HG03378 (cell line): Measurements from ENCODE around the gene STK11.

Experiments used
- ATAC-seq: cut with Tn5 transposase; IDR thresholded peaks from one replicate; pipeline ENCODE4 v1.9.1; 2021; ENCODE audit warnings: mild to moderate bottlenecking, moderate library complexity; ENCODE audit not compliant: unreplicated experiment

Gene STK11

DNA sequence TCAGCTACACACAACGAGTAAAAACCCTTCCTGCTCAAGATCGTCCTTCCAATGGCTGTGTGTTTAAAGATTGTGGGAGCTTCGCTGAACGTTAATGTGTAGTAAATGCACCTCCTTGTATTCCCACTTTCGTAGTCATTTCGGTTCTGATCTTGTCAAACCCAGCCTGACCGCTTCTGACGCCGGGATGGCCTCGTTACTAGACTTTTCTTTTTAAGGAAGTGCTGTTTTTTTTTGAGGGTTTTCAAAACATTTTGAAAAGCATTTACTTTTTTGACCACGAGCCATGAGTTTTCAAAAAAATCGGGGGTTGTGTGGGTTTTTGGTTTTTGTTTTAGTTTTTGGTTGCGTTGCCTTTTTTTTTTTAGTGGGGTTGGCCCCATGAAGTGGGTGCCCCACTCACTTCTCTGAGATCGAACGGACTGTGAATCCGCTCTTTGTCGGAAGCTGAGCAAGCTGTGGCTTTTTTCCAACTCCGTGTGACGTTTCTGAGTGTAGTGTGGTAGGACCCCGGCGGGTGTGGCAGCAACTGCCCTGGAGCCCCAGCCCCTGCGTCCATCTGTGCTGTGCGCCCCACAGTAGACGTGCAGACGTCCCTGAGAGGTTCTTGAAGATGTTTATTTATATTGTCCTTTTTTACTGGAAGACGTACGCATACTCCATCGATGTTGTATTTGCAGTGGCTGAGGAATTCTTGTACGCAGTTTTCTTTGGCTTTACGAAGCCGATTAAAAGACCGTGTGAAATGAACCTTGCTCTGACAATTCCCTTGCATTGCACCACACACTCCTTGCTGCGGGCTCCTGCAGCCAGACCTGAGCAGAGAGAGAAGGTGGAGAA, 67.1 kb downstream of the STK11 start:
- no peak for ATAC-seq

DNA sequence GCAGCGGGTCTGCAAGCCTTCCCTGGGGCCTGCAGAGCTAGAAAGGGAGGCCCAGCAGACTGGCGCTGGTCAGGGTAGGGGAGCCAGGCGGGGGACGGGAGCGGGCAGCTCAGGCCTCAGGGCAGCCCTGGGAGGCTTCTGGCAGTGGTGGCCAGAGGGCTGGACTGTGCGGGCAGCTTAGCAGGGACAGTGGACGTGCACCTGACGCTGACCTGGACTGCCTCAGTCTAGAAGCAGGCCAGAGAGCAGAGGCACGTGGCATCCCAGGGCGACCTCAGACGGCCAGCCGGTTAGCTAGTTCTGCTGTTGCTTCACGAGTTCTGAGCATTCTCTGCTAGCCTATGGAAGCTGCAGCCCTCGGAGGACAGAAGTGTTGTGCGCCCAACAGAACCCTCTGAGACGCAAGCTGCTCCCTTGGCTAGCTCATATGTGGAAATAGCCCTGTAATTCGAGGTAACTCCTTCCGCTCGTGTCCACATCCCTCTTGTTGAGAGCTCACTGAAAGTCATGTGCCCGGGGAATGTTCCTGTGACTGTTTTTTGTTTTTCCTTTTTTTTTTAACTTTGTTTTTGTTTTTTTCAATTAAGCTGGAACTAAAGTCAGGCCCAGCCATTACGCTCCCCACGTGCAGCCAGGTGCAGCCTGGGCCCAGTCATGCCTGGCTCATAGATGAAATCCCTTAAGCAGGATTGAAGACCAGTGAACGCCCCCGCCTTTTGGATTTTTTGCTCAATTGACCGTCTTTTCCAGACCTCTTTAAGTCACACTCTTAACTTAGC, 67.9 kb downstream of the STK11 start:
- no peak for ATAC-seq

DNA sequence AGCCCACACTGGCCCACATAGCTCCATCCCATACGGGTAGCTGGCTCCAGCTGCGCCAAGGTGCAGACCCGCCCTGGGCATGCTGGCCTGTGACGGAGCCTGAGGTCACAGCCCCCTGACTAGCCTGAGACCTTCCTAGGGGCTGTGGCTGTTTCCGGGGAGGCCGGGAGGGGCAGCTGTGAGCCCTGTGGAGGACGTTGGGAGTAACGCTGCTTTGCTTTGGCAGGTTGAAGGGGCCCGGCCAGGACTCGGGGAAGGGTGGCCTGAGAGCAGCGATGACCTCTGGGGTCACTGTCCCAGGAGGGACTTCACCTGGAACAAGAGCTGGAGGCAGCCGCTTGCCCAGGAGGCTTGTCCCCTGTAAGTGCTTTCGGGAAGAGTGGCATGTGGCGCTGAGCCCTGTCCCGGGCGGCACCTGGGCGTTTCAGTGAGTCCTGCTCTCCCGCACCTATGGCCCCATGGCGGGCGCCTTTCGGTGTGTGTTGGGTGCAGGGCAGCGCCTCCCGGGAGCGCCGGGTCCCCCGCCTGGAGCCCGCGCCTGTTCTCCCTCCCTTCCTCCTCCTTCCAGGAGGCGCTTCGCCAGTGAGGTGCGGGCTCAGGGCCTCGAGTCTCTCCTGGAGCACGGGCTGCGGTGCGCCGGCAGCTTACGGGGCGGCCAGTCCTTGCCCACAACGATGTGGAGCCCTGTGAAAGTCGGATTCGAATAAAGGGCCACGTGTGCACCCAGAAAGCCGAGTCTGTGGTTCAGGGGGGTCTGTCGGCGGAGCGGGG, 68.7 kb downstream of the STK11 start:
- no peak for ATAC-seq

DNA sequence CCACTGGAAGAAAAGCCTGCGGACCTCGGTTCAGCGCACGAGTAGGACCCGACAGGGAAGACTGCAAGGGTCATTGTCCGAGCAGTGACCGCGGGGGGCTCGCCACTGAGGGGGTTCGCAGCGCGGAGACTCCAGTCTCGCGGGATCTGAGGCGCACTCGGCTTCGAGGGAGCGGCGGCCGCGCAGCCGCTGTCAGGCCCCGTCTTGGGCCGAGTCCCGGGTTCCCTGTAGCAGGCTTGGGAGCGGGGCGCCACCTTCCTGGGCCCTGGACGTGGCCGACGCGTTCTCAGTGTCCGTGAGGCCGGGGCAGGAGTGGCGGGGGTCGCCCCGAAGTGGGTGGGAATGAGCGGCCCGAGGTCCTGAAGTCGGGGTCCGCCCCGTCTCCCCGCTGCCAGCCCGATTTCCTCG, 69.3 kb downstream of the STK11 start:
- ATAC-seq: no peak

DNA sequence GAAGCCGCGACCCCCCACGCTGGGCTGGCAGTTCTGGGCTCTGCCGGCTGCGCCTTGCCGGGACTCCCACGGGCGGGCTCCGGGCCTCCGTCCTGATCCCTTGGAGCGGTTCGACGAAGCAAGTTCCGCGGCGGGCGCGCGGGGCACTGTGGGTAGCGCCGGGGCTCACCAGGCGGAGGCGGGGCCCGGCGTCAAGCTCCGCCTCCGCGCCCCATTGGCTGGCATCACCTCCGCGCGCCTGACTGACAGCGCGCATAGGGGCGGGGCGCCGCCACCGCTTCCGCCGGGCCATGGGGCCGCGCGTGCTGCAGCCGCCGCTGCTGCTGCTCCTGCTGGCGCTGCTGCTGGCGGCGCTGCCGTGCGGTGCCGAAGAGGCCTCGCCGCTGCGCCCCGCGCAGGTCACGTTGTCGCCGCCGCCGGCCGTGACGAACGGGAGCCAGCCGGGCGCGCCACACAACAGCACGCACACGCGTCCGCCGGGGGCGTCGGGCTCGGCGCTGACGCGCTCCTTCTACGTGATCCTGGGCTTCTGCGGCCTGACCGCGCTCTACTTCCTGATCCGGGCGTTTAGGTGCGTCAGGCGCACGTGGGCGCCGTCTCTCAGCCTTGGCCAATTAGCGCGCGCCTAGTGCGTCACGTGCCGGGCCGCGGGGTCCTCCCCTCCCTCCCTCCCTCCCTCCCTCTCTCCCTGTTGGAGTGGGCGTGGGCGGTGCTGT, 69.8 kb downstream of the STK11 start, which contains the start of gene FAM174C:
Gene FAM174C (plus strand): TSS at position 271 of the 716 bp plus-strand sequence. CDS start 20 bp downstream, at position 291.
- peak; percentile 56 for ATAC-seq

DNA sequence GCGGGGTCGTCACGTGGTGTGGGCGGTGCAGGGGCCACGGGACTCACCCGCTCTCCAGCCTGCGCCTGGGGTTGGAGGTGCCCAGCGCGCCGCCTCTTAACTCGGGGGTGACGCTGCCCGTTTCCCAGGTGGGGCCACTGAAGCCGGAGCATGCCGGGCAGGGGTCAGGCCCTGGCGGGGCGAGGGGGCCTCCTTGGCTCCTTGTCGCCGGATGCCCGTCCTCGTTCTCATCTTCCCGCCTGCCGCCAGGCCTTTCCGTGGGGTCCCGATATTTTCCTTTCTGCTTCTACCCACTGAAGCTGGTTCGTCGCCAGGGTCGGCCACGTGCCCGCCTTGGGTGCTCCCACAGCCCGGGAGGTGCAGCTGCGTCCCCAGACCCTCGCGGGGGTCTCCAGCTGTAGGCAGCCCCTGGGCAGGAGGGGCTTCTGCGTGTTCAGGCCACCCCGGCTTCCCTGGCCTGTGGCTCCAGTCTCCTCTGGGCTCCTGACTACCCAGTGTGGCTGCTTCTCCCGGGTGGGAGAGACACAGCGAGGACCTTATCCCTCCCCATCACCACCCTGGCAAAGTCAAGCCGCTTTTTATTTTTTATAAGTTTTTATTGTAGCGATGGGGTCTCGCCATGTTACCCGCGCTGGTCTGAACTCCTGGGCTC, 70.5 kb downstream of the STK11 start:
- ATAC-seq: peak; percentile 10

DNA sequence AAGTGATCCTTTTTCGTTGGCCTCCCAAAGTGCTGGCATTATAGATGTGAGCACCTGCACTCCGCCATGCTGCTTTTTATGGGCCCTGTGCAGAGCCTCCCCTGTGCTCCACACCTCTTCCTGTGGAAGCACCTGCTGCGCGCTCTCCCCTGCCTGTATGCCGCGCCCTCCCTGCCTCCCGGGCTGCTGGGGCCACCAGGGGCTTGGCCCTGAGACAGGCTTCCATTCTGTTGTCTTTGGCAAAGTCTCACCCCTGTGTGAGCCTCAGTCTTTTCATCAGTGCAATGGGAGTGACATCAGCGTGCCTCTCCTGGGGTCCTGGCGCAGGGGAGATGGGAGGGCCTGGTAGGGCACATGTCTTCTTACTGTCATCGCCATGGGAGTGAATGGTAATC, 71.0 kb downstream of the STK11 start:
- ATAC-seq: no peak

DNA sequence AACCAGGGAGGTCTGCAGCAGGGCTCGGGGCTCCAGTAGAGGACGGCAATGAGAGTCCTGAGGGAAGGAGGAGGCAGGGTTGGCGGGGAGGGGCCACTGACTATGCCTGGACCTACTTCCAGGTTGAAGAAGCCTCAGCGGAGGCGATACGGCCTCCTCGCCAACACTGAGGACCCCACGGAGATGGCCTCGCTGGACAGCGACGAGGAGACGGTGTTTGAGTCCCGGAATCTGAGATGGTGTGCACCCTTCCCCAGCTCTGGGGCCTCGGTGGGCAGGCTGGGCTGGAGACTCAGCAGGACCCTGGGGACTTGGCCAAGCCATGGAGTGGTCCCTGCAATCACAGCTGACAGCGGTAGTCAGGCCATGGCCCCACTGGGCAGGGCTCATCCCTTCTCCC, 71.5 kb downstream of the STK11 start:
- ATAC-seq: no peak
